ENCODE results near the gene CNTROB. TPM values are rescaled to one million over a fixed set of nuclear protein-coding genes. Genes with fewer than 3 reads are reported as not detected.

CNTROB gene
- total RNA-seq, 1 experiment from 2014 or later = 30.1 TPM

GRCh38 chr17:7884581-7885366 lies 47.2 kb upstream of the CNTROB start:
- TF ChIP-seq CTCF (conservative IDR thresholded peaks at IDR 0.05) = no peak
- H2AFZ ChIP-seq (ENCODE audit: low read length) = no peak overlapping the region
- no peak overlapping the region for H2AK5ac ChIP-seq (ENCODE audit: insufficient read length, low read length)
- no peaks in the 10 kb centered on the region for H3K9me3 Mint-ChIP-seq
- no peak overlapping the region for H2BK20ac ChIP-seq (ENCODE audit: low read depth, low read length, poor library complexity, severe bottlenecking)
- H3K4me3 Mint-ChIP-seq = peak overlapping the region; percentile 68 to 80
- no peak overlapping the region for H3T11ph ChIP-seq (ENCODE audit: low read length)
- H3K27ac Mint-ChIP-seq = no peak overlapping the region
- H3K79me2 ChIP-seq (ENCODE audit: insufficient read depth, low read length) = no peaks in the 10 kb centered on the region
- no peak overlapping the region for H3K56ac ChIP-seq (ENCODE audit: insufficient read length, low read depth, low read length)
- H3K27me3 ChIP-seq (ENCODE audit: insufficient read depth, low read length) = no peaks in the 10 kb centered on the region; the same call in 1 of the 2 replicates
- H3K4ac ChIP-seq (ENCODE audit: low read depth, low read length) = no peak overlapping the region
- H3K14ac ChIP-seq (ENCODE audit: insufficient read depth, low read length) = peak overlapping the region; percentile 75; the same call in 1 of the 2 replicates
- H3K4me2 ChIP-seq (ENCODE audit: insufficient read depth, insufficient read length, low read length) = peak overlapping the region; percentile 43
- no peak overlapping the region for H4K91ac ChIP-seq (ENCODE audit: insufficient read length, low read depth, low read length)
- H2BK120ac ChIP-seq (ENCODE audit: low read depth, low read length, poor library complexity, severe bottlenecking) = no peak overlapping the region
- H4K8ac ChIP-seq (replicated peaks; ENCODE audit: insufficient read length, low read depth, low read length) = no peak overlapping the region
- H4K20me1 ChIP-seq (ENCODE audit: control insufficient read depth, insufficient read depth, insufficient read length) = no peaks in the 10 kb centered on the region
- H3K23ac ChIP-seq (ENCODE audit: insufficient read length, low read depth, low read length) = no peak overlapping the region
- H3K79me1 ChIP-seq (ENCODE audit: insufficient read depth, low read depth, low read length, poor library complexity, severe bottlenecking) = no peaks in the 10 kb centered on the region
- H3K9me3 ChIP-seq (ENCODE audit: control insufficient read depth, low read depth, low read length) = no peaks in the 10 kb centered on the region
- H3K23me2 ChIP-seq (ENCODE audit: insufficient read length, low read depth, low read length, poor library complexity, severe bottlenecking) = peaks cover 28% of the 10 kb centered on the region
- no peak overlapping the region for H4K5ac ChIP-seq (ENCODE audit: insufficient read length, low read depth, low read length)
- no peak overlapping the region for H2BK12ac ChIP-seq (ENCODE audit: insufficient read length, low read depth, low read length)
- peaks cover 3 to 4% of the 10 kb centered on the region in 2 experiments for H3K4me1 Mint-ChIP-seq
- H3K27ac ChIP-seq (ENCODE audit: insufficient read length, low read depth, low read length) = no peak overlapping the region
- no peak overlapping the region for H3K9ac ChIP-seq (ENCODE audit: extremely low read depth, insufficient read length, low read length)
- H3K36me3 Mint-ChIP-seq (ENCODE audit: insufficient read depth in 1 of 3, low read depth in 3 of 3) = no peaks in the 10 kb centered on the region
- peak; percentile 34 for DNase-seq
- H2BK5ac ChIP-seq (ENCODE audit: insufficient read length, low read length) = no peak overlapping the region
- H3K4me1 ChIP-seq (ENCODE audit: insufficient read depth, low read length) = no peaks in the 10 kb centered on the region
- no peaks in the 10 kb centered on the region; the same call in none of the 2 replicates for H3K27me3 Mint-ChIP-seq (ENCODE audit: low read depth)
- no peak overlapping the region for H2BK15ac ChIP-seq (ENCODE audit: low read depth, low read length)
- no CpG with 5 or more reads among the region's 100 CpGs for WGBS (ENCODE audit: extremely low coverage, insufficient read length, low lambda C conversion rate)
- no peak overlapping the region for H3K18ac ChIP-seq (ENCODE audit: insufficient read length, low read depth, low read length)

Measured in H9 (cell line).